HG03280 (cell line): Measurements from ENCODE around the gene SLC4A5.

ENCODE experiments used
- ATAC-seq: cut with Tn5 transposase; IDR thresholded peaks from one replicate; pipeline ENCODE4 v1.9.1; 2021; ENCODE audit warnings: mild to moderate bottlenecking, moderate library complexity; ENCODE audit not compliant: unreplicated experiment

The SLC4A5 gene

DNA sequence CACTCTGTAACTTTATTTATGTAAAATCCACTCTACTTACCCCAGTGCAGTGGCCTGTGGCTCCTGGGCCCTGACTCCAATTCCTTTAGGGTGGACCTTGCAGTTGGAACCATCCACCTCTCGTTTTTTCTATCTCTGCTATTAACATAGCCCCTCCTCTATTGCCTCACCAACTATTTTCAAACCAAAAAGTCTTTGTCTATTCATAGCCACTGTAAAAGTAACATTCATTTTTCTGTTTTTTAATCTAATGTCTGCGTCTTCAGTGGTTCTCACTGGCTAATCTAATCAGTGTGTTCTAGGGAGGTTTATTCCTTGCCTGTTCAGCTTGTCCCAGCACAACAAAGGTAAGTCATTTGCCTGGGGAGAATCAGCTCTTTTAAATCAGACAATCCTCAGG lies at the start of gene SLC4A5:
Gene SLC4A5 (minus strand): TSS at position 101 of the 400 bp plus-strand sequence. CDS start 28,393 bp downstream, outside the sequence.
- ATAC-seq: no peak

GRCh38 chr2:74392449-74392743 lies 49.2 kb upstream of the SLC4A5 start:
- ATAC-seq: no peak

DNA sequence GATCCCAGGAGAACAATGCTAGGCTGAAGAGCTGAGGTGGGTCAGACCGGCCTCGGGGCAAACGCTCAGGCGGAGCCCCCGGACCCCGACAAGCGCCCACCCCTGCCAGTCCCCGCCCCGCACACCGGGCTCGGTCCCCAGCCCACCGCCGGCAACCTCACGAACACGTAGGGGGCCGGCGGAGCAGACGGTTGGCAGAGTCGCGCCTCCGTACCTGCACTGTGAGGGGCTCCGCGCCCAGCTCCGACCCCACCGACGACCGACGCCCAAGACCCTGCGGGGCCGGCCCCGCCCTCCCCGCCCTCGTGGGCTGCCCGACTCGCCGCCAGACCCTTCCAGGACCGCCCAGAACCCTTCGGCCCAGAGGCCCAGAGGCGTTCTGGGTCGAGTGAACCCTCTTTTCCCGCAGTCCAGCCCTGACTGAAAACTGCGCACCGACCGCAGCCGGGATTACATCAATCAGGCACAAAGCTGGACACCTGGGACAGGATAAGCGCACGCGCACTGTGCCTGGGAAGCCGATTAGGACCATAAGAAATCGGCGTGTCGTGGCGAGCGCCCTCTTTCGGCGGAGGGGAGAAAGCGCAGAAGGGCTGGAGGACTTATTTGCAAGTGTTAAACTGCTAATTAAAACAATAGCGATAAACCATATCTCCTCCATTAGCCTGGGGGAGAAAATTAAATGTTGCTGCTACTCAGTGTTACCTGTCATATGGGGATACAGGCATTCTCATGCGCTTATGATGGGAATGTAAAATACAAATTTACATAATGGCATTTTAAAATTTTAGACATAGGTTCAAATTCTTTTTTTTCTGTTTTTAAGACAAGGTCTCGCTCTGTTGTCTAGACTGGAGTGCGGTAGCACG lies 48.6 kb upstream of the SLC4A5 start:
- peak; percentile 77 for ATAC-seq

- peak; percentile 24 for ATAC-seq
Observed at GRCh38 chr2:74391209-74391579, 48.0 kb upstream of the SLC4A5 start.

DNA sequence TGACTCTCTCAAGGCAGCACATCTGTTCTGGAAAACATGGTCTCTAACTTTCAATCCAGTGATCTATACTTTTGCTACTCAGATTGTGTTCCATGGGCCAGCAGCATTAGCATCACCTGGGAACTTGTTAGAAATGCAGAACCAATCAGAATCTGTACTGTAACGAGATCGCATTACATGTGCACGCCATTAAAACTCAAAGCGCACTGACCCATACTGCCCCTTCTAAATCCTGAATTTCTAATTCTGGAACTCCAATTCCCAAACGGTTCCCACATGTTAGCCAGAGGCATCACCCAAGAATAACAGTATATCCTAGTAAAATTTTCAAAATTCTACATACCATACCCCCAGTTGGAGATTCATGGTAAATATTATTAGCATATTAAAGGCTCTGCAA lies 47.4 kb upstream of the SLC4A5 start:
- no peak for ATAC-seq

GRCh38 chr2:74387346-74387745 lies 44.1 kb upstream of the SLC4A5 start:
- ATAC-seq: no peak

DNA sequence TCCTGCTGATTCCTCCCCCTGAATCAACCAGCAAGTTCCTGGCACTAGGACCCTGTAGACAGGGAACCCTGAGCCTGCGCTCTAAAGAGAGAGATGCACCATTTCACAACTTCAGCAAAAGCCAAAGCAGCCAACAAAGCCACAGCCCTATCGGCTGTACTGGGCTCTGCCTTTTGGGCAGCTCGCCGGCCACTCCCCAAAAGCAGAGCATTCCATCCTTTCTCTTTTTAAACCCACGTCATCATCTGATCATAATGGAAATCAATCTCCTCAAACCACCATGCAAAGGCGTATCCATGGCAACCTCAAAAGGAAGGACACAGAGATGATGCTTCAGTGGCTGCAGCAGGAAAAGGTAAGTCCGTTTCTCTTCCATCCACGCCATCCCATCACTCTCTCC lies 42.2 kb upstream of the SLC4A5 start:
- no peak for ATAC-seq

GRCh38 chr2:74384051-74384450 lies 40.8 kb upstream of the SLC4A5 start:
- no peak for ATAC-seq

DNA sequence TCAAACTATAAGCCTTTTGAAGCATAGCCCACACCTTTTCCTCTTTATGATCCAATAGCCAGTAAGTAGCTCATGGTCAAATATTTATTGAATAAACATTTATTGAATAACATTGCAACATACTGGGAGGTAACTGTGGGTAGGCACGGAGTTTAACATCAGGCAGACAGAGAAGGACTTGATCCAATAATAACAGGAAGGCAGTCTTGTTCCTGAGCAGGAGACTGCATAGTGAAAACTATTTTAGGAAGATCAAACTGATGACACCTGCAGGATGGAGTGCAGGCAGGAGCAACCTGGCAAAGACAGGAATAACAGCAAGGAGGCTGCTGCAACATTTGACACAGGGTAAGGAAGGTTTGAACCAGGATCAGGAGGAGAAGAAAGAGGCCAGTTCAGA lies 40.0 kb upstream of the SLC4A5 start:
- ATAC-seq: no peak

- ATAC-seq: no peak
Observed at GRCh38 chr2:74381751-74382150, 38.5 kb upstream of the SLC4A5 start.

GRCh38 chr2:74379851-74380789 lies 36.9 kb upstream of the SLC4A5 start, which contains the start of gene DCTN1:
DCTN1 (minus strand) TSS chr2:74380311; CDS start chr2:74380037, 274 bp downstream.
- no peak for ATAC-seq

DNA sequence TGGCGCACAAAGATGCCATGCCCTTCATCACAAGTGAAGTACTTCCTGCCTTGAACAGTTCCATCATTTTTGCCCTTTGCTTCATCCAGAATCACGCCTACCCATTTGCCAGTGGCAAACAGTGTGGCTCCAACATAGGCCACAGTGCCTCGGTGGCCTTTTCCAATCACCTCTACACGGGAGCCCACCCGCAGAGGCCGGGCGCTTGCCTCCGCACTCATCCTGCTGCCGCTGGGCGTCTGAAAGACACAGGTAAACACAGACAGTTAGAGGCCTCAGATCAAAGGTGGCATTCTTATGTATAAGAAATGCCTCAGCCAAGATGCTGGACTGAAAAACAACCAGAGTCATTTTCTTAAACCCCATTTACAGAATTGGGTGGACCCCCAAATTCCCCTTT lies 34.8 kb upstream of the SLC4A5 start:
- ATAC-seq: no peak

DNA sequence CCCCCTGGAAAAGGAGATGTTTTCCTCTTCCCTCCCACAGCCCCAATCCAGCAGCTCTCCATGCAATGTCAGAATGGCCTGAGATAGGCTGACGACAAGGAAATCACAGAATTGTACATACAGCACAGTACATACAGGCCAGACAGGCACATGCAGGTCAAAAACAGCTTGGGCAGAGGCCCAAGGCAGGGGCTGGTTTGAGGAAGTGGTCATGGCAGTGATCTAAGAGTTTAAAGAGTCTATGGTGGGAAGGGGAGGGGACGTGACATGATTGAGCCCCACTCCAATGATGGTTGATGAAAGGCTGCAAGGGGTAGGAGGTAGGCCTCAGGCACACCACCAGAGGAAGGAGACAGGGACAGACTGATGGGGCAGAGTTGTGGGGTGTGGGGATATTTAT lies 32.6 kb upstream of the SLC4A5 start:
- no peak for ATAC-seq

DNA sequence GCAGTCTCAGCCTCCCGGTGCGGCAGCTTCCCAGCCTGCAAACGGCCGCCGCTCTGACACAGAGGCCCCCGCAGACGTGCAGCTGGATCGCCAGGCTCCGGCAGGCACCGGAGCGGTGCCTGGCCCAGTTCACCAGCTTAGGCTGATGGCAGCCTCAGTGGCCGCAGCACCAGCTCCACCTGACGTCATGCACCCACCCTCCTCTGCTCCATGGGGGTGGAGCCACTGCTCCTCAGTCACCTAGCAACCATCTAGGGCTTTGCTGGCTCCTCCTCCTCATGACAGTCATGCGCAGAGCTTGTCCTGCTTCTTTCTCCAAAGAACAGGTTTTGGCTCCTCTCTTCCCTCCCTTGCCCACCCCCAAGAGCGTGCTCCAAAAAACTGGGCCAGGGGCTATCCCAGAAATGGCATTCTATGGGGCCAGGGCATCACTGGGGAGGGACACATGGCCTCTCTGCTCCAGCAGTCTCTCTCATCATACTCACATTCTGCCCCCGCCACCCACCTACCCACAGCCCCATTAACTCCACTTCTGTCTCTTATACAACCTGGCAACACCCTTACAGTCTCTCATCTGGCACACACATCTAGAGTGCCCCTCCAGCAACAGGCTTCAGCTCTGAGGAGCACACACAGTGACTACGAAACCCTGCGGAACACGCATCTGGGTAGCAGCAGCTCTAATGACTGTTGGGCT lies 31.4 kb upstream of the SLC4A5 start:
- ATAC-seq: no peak

DNA sequence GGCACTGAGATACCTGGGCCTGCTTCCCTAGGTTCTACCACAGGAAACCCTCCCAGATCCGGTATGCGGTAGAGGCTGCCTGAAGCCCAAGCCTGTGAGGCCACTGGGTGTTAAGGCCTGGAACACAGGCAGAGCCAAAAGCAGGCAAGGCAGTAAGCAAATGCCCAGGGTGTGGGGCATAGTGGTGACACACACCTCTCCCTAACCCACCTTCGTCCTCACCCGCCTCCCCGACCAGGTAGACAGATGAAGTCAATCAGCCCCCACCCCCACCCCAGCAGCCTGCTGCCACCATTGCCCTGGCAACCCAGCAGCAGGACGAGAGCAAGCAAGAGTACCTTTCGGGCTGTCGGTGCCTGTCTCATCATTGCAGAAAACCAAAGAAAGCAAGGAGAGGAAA lies 30.8 kb upstream of the SLC4A5 start:
- ATAC-seq: no peak

DNA sequence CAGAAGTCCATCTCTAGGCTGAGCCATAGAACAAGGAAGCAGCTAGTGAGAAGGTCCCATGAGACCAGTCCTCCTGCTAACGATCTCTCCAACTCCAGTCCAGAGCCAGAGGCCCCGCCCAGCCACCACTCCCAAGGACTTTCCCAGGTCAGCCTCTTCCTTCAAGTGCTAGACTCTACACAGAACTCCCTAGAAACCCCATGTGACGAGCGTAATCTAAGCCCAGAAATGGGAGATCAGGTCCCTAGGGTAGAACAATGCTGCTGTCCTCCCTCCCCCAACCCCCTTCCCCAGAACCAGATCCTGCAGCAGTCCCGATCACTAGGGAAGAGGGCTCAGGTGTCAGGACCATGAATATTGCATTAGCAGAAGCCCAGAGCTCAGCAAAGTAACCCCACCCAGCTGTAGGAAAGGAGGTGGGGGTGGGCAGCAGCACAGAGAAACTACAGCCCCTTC lies 30.0 kb upstream of the SLC4A5 start:
- ATAC-seq: no peak

DNA sequence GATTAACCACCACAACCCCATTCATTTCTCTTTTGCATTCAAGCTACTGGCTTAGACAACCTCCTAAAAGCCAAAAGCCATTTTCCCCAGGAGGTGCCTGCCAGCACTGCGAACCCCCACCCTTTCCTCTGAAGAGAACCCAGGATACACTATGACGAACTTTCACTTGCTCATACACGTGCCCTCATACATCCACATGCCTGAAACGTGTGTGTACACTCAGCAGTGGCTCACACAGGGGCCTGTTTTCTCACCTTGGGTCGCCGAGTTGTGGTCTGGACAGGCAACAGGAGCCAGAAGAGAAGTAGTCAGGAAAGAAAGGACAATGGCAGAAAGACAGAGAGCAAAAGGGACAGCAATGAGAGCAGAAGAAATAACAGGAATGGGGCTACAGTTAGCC lies 29.5 kb upstream of the SLC4A5 start:
- ATAC-seq: no peak

DNA sequence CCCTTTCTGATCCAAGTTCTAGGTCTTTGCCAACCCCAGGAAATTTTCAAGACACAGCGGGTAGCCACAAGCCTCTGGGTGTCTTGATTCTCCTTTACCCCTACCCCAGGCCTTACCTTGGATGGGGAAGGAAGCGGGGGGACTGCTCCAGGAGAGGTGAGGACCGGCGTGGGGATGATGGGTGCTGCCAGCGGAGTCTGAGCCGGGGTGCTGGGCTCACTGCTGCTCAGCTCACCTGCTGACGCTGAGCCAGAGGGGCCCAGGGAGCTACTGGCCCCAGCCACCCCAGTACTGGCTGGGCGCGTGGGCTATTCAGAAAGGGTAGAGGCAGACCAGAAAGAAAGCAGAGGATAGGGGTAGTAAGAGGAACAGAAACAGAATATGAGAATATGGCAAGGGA lies 28.2 kb upstream of the SLC4A5 start:
- ATAC-seq: no peak

GRCh38 chr2:74369976-74370375 lies 26.8 kb upstream of the SLC4A5 start:
- ATAC-seq: no peak

GRCh38 chr2:74368499-74368898 lies 25.3 kb upstream of the SLC4A5 start:
- ATAC-seq: no peak

DNA sequence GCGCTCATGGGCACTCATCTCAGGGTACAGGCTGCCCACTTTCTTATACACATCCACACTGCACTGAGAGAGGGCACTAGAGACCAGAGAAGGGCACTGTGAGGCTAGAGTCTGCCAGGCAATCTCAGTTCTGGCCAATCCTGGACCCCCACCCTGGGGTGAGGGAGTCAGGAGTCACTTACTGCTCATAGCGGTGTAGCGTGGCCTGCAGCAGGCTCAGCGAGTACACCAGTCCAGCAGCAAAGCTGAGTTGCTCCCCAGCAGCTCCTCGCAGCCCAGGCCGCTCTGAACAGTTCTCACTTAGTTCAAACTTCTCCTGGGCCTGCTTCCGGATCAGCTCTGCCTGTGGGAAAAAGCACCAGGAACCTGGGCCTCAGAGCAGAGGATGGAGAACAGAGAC lies 24.6 kb upstream of the SLC4A5 start:
- no peak for ATAC-seq
